GM11168 (cell line): ENCODE measurements around the gene PTGES.

Experiments used
- in situ Hi-C: fragments of 300-500 bp; cut with MboI; formaldehyde crosslinking; loops from one replicate; pipeline ENCODE4 v1.12.0; 2022; ENCODE audit warnings: low sequenced_read_pairs; ENCODE audit not compliant: unreplicated experiment

The PTGES gene

DNA sequence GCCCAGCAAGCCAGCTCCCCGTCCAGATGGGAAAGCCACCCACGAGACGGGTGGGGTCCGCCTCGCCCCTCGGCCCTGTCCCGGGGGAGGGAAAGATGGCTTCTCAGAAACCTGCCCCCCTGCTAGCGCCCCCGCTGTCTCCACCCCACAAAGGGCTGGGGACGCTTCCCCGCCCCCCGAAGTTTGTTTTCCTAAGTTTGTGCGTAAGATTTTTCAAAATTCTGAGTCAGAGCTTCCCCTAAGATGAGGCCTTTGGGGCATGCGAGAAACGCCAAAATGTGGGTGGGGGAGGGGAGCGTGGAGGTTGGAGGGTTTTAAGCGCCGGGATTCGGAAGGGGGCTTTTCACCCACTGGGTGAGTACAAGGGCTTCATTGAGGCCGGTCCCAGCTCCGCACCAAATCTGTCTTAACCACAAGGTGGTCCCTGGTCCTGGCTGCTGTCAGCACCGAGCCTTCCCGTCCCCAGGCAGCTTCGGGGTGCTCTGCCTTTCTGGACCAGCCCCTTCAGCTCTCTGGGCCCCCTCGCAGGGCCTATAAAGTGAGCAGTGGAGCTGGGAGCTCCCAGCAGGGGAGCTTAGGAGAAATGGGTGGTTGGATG, 55.1 kb downstream of the PTGES start:
- in situ Hi-C loops, result no loop called here

DNA sequence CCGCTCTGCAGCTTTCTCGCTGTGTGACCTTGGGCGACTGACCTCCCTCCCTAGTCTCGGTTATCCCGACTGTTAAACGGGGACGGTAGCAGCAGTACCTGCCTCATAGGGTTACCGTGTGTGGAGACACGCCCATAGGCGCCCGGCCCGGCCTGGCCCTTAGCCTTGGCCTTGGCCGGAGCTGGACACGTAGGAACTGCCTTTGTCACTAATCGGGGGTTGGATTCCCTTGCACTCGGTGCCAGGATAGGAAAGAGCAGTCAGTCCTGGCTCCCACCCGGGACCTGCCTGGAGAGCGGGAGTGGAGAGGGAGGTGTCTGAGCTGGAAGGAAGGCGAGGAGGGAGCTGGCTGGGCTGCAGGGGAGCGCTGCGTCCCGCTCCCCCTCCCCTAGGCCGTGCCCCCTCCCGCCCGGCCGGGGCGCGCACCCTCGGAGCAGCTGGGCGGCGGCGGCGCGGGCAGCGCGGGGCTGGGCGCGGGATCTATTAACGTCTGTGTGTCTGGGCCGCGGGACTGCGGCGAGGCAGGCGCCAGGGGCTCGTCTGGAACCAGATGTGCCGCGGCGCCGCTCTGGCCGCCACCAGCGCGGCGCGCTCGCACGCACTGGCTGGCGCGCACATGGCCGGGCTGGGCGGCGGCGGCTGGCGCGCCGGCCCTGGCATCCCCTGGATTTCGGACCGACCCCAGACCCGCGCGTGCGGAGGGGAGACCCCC, 55.7 kb downstream of the PTGES start:
- in situ Hi-C loops, result no loop called here

DNA sequence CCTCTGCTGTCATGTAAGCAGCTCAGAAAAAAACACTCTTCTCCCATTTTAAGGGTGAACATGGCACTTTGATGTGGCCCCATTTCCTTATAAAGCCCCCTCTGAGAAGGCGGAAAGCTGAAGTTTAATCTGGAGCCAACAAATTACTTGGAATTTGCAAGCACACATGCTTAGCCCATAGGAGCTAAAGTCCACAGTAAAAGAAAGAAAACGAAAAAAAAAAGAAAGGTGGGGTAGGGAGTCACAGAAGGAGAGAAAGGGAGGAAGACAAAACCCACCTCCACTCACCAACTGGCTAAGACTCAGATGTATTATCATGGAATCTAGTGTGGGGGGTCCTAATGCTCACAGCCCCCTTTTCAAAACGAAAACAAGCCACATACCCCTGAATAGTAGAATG, 57.0 kb downstream of the PTGES start:
- in situ Hi-C loops, result no loop called here

DNA sequence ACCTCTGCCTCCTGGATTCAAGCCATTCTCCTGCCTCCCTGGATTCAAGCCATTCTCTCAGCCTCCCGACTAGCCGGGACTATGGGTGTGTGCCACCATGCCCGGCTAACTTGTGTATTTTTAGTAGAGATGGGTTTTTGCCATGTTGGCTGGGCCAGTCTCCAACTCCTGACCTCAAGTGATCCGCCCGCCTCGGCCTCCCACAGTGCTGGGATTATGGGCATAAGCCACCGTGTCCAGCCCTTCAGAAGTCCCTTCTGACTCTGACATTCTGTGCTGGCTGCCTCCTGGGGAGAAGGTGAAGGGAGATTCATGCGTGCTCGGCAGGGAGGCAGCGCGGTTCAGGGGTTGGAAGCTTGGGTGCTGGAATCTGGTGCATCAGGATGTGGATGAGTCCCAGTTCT, 58.6 kb downstream of the PTGES start:
- in situ Hi-C loops, result no loop called here

DNA sequence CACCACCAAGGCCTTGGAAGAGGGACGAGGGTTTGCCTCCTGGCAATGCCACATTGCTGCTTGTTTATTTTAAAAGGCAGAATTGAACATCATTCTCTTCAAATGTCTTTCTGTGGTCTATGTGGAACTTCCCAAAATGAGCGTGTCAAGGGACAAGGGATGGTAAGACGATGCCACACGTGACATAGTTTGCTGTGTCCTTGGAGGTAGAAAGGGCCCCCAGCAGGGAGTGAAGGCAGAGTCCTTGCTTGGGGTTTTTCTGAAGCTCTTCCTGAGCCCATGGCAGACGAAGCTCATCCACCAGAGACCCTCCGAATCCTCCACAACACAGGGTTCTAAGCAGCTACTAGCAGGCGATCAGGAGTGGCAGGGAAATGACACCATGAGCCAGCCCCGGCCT, 59.1 kb downstream of the PTGES start:
- in situ Hi-C loops, result no loop called here

DNA sequence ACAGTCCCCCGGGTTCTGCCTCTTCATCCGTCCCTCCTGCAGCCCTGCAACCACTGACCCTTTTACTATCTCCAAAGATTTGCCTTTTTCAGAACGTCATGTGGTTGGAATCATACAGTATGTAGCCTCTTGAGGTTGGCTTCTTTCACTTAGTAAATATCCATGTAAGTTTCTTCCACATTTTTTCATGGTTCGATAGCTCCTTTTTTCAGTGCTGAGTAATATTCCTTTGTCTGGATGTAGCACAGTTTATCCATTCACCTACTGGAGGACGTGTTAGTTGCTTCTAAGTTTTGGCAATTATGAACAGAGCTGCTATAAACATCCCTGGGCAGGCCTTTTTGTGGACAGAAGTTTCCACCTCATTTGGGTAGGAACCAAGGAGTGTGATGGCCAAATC, 60.3 kb downstream of the PTGES start:
- in situ Hi-C loops, result no loop called here
